ENCODE results near the gene CARMIL1.
"Not testable (repeated sequence)": the region's sequence is repeated elsewhere in the genome, so short reads cannot be mapped to it uniquely, and the experiment has no call there.

The CARMIL1 gene

GRCh38 chr6:25360621-25361020 lies 81.4 kb downstream of the CARMIL1 start:
- no peak for FAIRE-seq
- no peak for DNase-seq (ENCODE audit: insufficient read length, low spot score)

DNA sequence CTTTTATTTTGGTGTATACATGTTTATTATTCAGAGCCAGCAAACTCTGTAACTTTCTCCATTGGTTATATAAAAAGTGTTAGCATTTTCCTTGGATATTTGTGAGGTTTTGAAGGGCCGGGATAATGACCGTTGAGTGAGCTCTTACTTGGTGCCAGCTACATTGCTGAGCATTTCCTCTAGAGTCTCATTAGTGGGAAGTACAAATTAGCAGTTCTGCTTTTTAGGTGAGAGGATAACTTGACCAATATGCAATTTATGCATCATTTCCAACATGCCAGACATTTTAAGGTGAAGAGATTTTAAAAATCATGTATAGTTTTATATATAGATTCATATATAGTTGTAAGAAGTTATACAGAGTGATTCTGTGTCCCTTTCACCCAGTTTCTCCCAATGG lies 84.3 kb downstream of the CARMIL1 start:
- DNase-seq (ENCODE audit: insufficient read length, low spot score): no peak
- no peak for FAIRE-seq

GRCh38 chr6:25365154-25365553 lies 86.0 kb downstream of the CARMIL1 start:
- DNase-seq (ENCODE audit: insufficient read length, low spot score): no peak
- FAIRE-seq: no peak

DNA sequence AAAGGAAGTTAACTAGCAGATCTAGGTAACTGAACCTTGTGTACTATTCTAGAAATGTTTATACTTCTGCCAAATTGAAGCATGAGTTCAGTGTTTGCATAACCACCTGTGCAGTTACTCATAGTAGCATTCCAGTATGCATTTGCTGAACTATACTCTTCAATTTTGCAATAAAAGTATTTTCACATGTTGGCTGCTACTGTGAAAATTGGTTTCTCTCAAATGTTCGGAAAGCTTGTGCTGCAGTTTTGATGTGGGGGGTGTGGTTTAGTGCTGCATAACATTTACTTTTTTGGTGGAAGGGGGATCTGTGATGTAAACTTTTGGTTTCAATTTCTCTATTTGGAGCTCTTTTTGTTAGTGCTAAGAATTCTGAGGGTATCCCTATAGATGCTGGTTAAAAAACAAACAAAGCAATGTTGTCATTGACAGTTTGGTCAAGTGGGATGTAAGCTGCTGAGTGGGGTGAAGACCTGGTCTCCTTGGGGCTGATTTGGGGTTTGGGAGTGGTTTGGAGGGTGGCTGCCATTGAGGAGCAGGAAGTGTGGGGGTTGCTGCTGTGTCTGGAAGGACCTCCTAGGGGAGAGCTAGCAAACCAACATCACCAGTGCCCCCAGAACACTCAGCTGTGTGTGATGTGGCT lies 87.8 kb downstream of the CARMIL1 start:
- no peak for DNase-seq (ENCODE audit: insufficient read length, low spot score)

DNA sequence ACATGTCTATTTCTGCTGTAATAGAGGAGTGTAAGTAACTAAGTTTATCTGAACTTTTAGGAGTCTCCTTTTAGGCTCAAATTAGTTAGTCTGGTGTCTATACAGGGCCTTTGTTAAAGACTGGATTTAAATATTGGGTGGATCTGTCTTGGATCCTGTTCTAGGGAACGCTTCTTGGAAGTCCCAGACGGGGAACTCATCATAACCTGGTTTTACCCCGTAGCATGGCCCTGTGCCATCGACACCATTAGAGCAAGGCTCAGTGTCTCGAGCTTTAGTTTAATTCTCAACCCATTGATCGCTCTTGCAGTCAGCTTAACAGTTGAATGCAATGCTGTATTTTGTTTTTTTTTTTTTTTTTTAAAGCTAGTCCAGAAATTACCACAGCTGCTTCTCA lies 89.9 kb downstream of the CARMIL1 start:
- FAIRE-seq (no peak), DNase-seq (ENCODE audit: insufficient read length, low spot score) (no peak)

More for the DNA sequence above, 87.8 kb downstream of the CARMIL1 start:
- FAIRE-seq: no peak

DNA sequence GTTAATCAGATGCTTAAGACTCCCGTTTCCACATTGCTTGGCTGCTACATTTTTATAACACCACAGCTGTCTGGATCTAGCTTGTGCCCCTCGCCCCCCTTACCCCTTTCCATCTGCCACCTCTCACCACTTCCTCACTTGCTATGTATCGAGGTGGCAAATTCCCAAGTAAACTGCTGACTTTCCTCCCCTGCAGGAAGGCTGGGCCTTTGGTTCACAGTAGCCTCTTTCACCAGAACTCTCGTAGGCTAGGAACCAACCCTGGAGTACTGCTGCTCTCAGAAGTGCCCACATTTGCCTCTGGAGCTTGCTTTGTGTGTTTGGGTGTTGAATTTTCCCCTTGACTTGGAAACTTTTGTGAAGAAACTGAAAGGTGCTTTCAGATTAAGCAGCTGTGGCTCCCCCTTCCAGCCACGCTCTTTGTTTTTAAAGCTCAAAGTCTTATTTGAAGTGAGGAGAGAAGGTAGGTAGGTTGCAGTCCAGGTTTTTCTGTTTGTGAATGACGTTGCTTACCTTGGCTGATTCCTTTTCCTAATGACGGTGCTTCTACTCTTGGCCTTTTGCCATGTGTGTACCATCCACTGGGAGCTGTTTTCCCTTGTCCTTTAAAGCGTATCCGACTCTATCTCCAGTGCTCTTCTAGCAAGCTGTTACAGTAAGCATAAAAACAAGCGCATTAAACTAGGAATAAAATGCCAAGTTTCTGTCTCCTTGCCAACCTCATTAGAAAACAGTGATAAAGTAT lies 90.4 kb downstream of the CARMIL1 start:
- DNase-seq (ENCODE audit: insufficient read length, low spot score): no peak
- FAIRE-seq: no peak

GRCh38 chr6:25370178-25371036 lies 91.2 kb downstream of the CARMIL1 start:
- no peak for FAIRE-seq

DNA sequence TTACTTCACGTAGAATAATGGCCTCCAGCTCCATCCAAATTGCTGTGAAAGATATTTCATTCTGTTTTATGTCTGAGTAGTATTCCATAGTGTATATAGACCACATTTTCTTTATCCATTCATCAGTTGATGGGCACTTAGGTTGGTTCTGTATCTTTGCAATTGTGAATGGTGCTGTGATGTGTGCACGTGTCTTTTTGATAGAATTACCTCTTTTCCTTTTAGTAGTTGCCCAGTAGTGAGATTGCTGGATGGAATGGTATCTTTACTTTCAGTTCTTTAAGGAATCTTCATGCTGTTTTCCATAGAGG lies 91.8 kb downstream of the CARMIL1 start:
- no peak for FAIRE-seq
- DNase-seq (ENCODE audit: insufficient read length, low spot score): no peak

More at GRCh38 chr6:25370178-25371036, 91.2 kb downstream of the CARMIL1 start:
- DNase-seq (ENCODE audit: insufficient read length, low spot score): no peak

- FAIRE-seq (no peak), DNase-seq (ENCODE audit: insufficient read length, low spot score) (no peak)
Observed at GRCh38 chr6:25375125-25375524, 96.0 kb downstream of the CARMIL1 start.

- DNase-seq (ENCODE audit: insufficient read length, low spot score) (no peak), FAIRE-seq (no peak)
Observed at GRCh38 chr6:25377664-25378063, 98.5 kb downstream of the CARMIL1 start.

GRCh38 chr6:25381077-25381476 lies 101.9 kb downstream of the CARMIL1 start:
- FAIRE-seq (no peak), DNase-seq (ENCODE audit: insufficient read length, low spot score) (no peak)

- not testable (repeated sequence) for DNase-seq (ENCODE audit: insufficient read length, low spot score); FAIRE-seq
Observed at GRCh38 chr6:25382476-25382875, 103.3 kb downstream of the CARMIL1 start.

DNA sequence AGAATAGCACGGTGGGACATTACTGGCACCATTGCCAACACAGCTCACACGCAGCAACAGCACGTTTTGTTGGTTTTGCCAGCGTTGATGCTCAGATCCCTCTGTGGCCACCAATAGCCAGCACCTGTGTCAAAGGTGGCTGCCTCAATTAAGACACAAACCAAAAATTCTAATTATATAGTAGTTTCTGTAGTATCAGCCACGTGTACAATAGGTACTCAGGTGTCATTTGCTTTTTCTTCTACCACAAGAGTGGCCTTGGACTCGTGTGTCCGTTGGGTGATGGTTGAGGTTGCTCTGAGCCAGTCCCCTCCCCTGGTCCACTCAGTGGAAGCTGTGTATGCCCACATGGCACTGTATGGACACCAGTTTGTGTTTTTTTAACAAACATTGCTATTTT lies 105.1 kb downstream of the CARMIL1 start:
- FAIRE-seq (no peak), DNase-seq (ENCODE audit: insufficient read length, low spot score) (no peak)

DNA sequence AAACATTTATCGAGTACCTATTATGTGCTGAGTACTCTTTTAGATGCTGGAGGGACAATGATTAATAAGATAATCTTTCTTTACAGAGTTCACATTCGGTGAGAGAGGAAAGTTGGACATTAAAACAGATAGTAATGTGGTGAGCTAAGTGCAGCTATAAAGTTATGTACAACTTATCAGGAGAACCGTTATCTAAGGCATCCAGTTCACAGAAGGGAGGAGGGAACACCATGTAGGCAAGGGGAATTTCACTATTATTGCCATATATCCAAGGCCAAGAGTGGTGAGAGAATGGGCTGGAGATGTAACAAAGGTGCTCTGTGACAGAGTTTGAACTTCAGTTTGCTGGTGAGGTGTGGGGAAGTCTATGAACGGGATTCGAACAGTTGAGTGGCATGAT lies 105.8 kb downstream of the CARMIL1 start:
- no peak for FAIRE-seq
- DNase-seq (ENCODE audit: insufficient read length, low spot score): no peak

DNA sequence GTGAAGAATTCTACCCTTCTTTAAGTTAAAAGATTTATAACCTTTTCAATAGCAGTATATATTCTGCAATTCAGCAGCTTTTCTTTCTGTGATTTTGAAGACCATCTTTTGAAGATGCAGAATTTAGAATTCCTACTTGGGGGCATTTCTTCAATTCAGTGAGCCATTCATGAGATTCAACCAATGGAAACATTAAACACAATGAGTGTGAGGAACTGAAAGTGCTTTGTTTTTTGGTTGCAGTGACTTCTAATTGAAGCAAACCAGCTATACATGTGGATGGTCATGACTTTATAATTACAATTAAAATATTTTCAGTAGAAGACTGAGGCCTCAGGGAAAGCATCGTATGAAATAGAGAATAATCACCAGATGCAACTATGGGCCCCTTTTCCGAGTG lies 108.3 kb downstream of the CARMIL1 start:
- FAIRE-seq: no peak

DNA sequence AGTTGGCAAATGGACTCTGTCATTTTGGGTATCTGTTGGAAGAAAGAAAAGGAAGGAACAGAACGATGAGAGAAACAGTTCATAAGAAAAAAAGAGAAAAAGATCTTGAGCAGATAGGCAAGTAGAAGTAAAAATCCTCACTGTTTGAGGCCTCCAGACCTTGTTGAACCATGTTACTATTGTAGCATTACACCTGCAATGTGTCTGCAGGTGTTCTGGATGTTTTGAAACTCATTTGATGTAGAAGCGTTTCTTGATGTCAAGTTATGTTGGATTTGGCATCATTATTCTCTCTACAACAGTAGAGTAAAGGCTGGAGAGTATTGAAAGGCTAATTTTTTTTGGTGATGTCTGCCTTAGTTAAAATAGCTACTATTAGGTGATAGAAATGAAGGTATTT lies 108.7 kb downstream of the CARMIL1 start:
- DNase-seq (ENCODE audit: insufficient read length, low spot score): no peak
- no peak for FAIRE-seq

More for the DNA sequence above, 108.3 kb downstream of the CARMIL1 start:
- no peak for DNase-seq (ENCODE audit: insufficient read length, low spot score)

- FAIRE-seq: no peak
- no peak for DNase-seq (ENCODE audit: insufficient read length, low spot score)
Observed at GRCh38 chr6:25388776-25389175, 109.6 kb downstream of the CARMIL1 start.

GRCh38 chr6:25389471-25389870 lies 110.3 kb downstream of the CARMIL1 start:
- no peak for DNase-seq (ENCODE audit: insufficient read length, low spot score)

GRCh38 chr6:25392372-25392771 lies 113.2 kb downstream of the CARMIL1 start:
- no peak for FAIRE-seq

More at GRCh38 chr6:25389471-25389870, 110.3 kb downstream of the CARMIL1 start:
- no peak for FAIRE-seq

GRCh38 chr6:25395731-25396130 lies 116.6 kb downstream of the CARMIL1 start:
- DNase-seq (ENCODE audit: insufficient read length, low spot score) (no peak), FAIRE-seq (no peak)

More at GRCh38 chr6:25392372-25392771, 113.2 kb downstream of the CARMIL1 start:
- DNase-seq (ENCODE audit: insufficient read length, low spot score): no peak

DNA sequence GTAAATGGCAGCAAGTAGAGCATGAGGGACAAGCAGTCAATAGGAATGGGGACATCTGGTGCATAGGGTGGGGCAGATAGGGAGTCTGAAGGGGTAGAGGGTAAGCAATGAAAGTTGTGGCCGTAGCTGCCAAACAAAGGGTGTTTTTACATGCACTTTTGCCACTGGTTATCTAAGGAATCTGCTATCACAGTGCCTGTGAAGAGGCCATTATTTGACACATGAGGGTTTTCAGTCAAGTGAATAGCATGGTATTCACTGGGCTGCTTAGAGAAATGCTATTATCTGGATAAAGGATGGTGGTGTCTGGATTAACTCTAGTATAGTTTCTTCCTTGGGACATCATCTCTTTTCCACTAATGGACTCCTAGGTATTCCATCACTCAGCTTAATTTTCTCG lies 118.2 kb downstream of the CARMIL1 start:
- FAIRE-seq: no peak

More for the DNA sequence above, 118.2 kb downstream of the CARMIL1 start:
- no peak for DNase-seq (ENCODE audit: insufficient read length, low spot score)

Measured in HTR-8/SVneo (cell line).